ENCODE data around the gene GPRC5B. TPM values are rescaled to one million over a fixed set of nuclear protein-coding genes. Genes with fewer than 3 reads are reported as not detected.

Gene GPRC5B
- total RNA-seq, 1 donor: 2.5 TPM

DNA sequence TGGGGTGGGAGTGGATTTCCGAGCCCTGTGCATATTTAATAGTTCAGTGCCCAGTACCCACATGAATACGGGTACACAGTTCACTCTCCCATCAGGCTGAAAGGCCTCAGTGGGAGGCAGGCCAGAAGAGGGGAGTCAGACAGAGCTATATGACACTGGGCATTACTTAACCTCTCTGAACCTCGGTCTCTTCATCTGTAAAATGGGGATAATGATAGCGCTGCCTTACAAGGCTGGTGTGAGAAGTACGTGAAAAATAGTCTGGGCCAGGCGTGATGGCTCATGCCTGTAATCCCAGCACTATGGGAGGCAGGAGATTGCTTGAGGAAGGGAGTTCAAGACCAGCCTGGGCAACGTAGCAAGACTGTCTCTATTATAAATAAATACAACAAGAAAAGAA, 3.6 kb downstream of the GPRC5B start:
- Histone ChIP-seq H3K79me2 (ENCODE audit: insufficient read depth, low read length) (no peaks in the 10 kb centered on the region), H2AFZ (ENCODE audit: low read length) (no peak overlapping the region), H3K27me3 (ENCODE audit: insufficient read depth, low read length) (peaks cover 39% of the 10 kb centered on the region)

GRCh38 chr16:19879241-19879792, 5.3 kb downstream of the GPRC5B start:
- Histone ChIP-seq H3K27ac (ENCODE audit: low read depth, low read length) (no peak overlapping the region), H3K27me3 (ENCODE audit: insufficient read depth, low read length) (peaks cover 30% of the 10 kb centered on the region), H3K4me1 (ENCODE audit: insufficient read depth, low read length) (no peaks in the 10 kb centered on the region), H3K36me3 (ENCODE audit: insufficient read depth, low read length) (no peaks in the 10 kb centered on the region), H4K20me1 (ENCODE audit: insufficient read depth, low read length) (no peaks in the 10 kb centered on the region), H2AFZ (ENCODE audit: low read length) (no peak overlapping the region), H3K4me3 (ENCODE audit: insufficient read depth, low read length) (no peak overlapping the region), H3K79me2 (ENCODE audit: insufficient read depth, low read length) (no peaks in the 10 kb centered on the region), H3K9me3 (ENCODE audit: low read depth, low read length) (no peaks in the 10 kb centered on the region), H3K4me2 (ENCODE audit: insufficient read depth, low read length) (no peak overlapping the region)
- TF ChIP-seq, protein P1, sequence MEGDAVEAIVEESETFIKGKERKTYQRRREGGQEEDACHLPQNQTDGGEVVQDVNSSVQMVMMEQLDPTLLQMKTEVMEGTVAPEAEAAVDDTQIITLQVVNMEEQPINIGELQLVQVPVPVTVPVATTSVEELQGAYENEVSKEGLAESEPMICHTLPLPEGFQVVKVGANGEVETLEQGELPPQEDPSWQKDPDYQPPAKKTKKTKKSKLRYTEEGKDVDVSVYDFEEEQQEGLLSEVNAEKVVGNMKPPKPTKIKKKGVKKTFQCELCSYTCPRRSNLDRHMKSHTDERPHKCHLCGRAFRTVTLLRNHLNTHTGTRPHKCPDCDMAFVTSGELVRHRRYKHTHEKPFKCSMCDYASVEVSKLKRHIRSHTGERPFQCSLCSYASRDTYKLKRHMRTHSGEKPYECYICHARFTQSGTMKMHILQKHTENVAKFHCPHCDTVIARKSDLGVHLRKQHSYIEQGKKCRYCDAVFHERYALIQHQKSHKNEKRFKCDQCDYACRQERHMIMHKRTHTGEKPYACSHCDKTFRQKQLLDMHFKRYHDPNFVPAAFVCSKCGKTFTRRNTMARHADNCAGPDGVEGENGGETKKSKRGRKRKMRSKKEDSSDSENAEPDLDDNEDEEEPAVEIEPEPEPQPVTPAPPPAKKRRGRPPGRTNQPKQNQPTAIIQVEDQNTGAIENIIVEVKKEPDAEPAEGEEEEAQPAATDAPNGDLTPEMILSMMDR (IDR thresholded peaks at IDR 0.05; ENCODE audit: extremely low read depth, low read depth, low read length): no peak
- DNase-seq (ENCODE audit: insufficient read length, low spot score, missing footprints): no peak

More for the DNA sequence above, 3.6 kb downstream of the GPRC5B start:
- Histone ChIP-seq H3K4me1 (ENCODE audit: insufficient read depth, low read length) (peaks cover 3% of the 10 kb centered on the region), H3K4me2 (ENCODE audit: insufficient read depth, low read length) (no peak overlapping the region), H3K36me3 (ENCODE audit: insufficient read depth, low read length) (no peaks in the 10 kb centered on the region), H3K9me3 (ENCODE audit: low read depth, low read length) (no peaks in the 10 kb centered on the region), H3K4me3 (ENCODE audit: insufficient read depth, low read length) (no peak overlapping the region), H3K27ac (ENCODE audit: low read depth, low read length) (no peak overlapping the region), H4K20me1 (ENCODE audit: insufficient read depth, low read length) (no peaks in the 10 kb centered on the region)
- TF ChIP-seq, protein P1 (IDR thresholded peaks at IDR 0.05; ENCODE audit: extremely low read depth, low read depth, low read length): no peak
- no peak for DNase-seq (ENCODE audit: insufficient read length, low spot score, missing footprints)

DNA sequence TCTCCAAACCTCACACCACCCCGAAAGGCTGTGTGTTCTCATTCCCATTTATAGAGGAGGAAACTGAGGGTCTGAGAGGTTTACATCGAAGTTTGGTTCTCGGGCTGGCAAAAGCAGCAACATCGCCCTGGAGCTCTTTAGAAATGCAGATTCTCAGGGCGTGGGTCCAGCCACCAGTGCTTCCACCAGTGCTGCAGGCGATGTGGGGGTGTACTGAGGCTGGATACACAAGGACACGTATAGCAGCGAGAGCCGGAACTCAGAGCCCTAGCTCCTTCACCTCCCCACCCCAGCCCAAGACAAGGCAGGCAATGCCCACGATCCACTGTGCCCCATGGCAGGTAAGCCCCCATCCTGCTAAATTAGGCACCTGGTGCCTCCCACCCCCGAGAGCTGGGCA, 5.9 kb downstream of the GPRC5B start:
- no peaks in the 10 kb centered on the region for H3K36me3 ChIP-seq (ENCODE audit: insufficient read depth, low read length)
- TF ChIP-seq, protein P1 (IDR thresholded peaks at IDR 0.05; ENCODE audit: extremely low read depth, low read depth, low read length): no peak
- no peaks in the 10 kb centered on the region for H3K4me1 ChIP-seq (ENCODE audit: insufficient read depth, low read length)
- H3K79me2 ChIP-seq (ENCODE audit: insufficient read depth, low read length): no peaks in the 10 kb centered on the region
- no peaks in the 10 kb centered on the region for H3K9me3 ChIP-seq (ENCODE audit: low read depth, low read length)
- H3K4me2 ChIP-seq (ENCODE audit: insufficient read depth, low read length): no peak overlapping the region
- H3K4me3 ChIP-seq (ENCODE audit: insufficient read depth, low read length): no peak overlapping the region
- DNase-seq (ENCODE audit: insufficient read length, low spot score, missing footprints): no peak
- no peaks in the 10 kb centered on the region for H4K20me1 ChIP-seq (ENCODE audit: insufficient read depth, low read length)
- no peak overlapping the region for H2AFZ ChIP-seq (ENCODE audit: low read length)
- H3K27ac ChIP-seq (ENCODE audit: low read depth, low read length): no peak overlapping the region
- H3K27me3 ChIP-seq (ENCODE audit: insufficient read depth, low read length): peaks cover 26% of the 10 kb centered on the region

DNA sequence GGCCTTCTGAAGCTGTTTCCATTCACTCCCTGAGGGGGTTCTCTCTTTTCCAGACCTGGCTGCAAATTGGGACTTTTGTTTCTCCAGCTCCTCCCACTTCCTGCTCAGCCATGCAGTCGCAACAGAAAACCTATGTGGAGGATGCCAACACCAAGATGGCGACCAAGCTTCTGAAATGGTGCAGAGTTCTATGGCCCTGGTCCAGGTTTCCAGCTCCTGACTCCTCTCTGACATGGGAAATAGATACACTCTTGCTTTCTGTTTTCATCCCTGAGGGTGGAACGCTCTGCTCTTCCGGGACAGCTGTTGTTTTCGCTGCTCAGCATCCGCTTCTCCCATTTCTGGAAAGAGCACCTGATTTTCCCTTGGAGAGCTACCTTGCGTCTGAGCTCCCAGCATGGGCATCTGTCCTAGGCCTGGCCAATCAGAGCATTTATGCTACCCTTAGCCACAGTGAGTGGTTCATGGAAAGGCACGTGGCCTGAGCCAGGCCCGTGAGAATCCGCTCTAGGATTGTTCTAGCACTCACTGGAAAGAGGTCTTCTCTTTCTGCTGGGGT, 8.1 kb downstream of the GPRC5B start:
- Histone ChIP-seq H3K27me3 (ENCODE audit: insufficient read depth, low read length) (peaks cover 4% of the 10 kb centered on the region), H2AFZ (ENCODE audit: low read length) (no peak overlapping the region), H4K20me1 (ENCODE audit: insufficient read depth, low read length) (no peaks in the 10 kb centered on the region), H3K4me3 (ENCODE audit: insufficient read depth, low read length) (no peak overlapping the region), H3K79me2 (ENCODE audit: insufficient read depth, low read length) (no peaks in the 10 kb centered on the region), H3K9me3 (ENCODE audit: low read depth, low read length) (no peaks in the 10 kb centered on the region), H3K36me3 (ENCODE audit: insufficient read depth, low read length) (no peaks in the 10 kb centered on the region), H3K27ac (ENCODE audit: low read depth, low read length) (no peak overlapping the region), H3K4me2 (ENCODE audit: insufficient read depth, low read length) (no peak overlapping the region), H3K4me1 (ENCODE audit: insufficient read depth, low read length) (no peaks in the 10 kb centered on the region)
- no peak for DNase-seq (ENCODE audit: insufficient read length, low spot score, missing footprints)
- TF ChIP-seq, protein P1 (IDR thresholded peaks at IDR 0.05; ENCODE audit: extremely low read depth, low read depth, low read length): no peak

Data from osteoblast (primary cell).